Activated CD8-positive, alpha-beta T cell treated with anti-CD3 and anti-CD28 coated beads for 36 hours (primary cell): ENCODE measurements around the gene MALAT1. TPM values are rescaled to one million over a fixed set of nuclear protein-coding genes. Genes with fewer than 3 reads are reported as not detected.

Source experiments
- ATAC-seq: fragments of 200-7000 bp; cut with Tn5 transposase; one replicate; pipeline ENCODE4 v1.10.0; 2021; ENCODE audit warnings: mild to moderate bottlenecking, moderate library complexity
- CTCF ChIA-PET: fragments of 350-600 bp; sonication (Branson Sonifier 250); formaldehyde crosslinking; loops from one replicate; lab custom pipeline; 2021; ENCODE audit warnings: antibody characterized with exemption; lab: Charles Lee
- POLR2A ChIA-PET: fragments of 350-600 bp; sonication (Branson Sonifier 250); formaldehyde crosslinking; loops from one replicate; lab custom pipeline; 2021; ENCODE audit warnings: antibody characterized with exemption; lab: Charles Lee
- DNase-seq: peaks from one replicate; pipeline ENCODE4 v3.0.0-alpha.2; 2020
- H3K27ac Mint-ChIP-seq: one replicate; pipeline ENCODE4 v1.8.0; 2021; ENCODE audit warnings: mild to moderate bottlenecking, mixed read lengths
- H3K27me3 Mint-ChIP-seq: one replicate; pipeline ENCODE4 v1.8.0; 2021; ENCODE audit warnings: mixed read lengths
- H3K36me3 Mint-ChIP-seq: one replicate; pipeline ENCODE4 v1.8.0; 2021; ENCODE audit warnings: low read depth, mixed read lengths
- H3K4me1 Mint-ChIP-seq: one replicate; pipeline ENCODE4 v1.8.0; 2021; ENCODE audit warnings: low read depth, mixed read lengths
- H3K4me3 Mint-ChIP-seq: one replicate; pipeline ENCODE4 v1.8.0; 2021; ENCODE audit warnings: mild to moderate bottlenecking, moderate library complexity, mixed read lengths
- H3K9me3 Mint-ChIP-seq: one replicate; pipeline ENCODE4 v1.8.0; 2021; ENCODE audit warnings: mixed read lengths
- CTCF ChIP-seq: fragments of 200-600 bp; IDR thresholded peaks from one replicate; pipeline ENCODE4 v1.8.0; 2022; ENCODE audit warnings: antibody characterized with exemption, mild to moderate bottlenecking
- intact Hi-C: fragments of 100-400 bp; cut with micrococcal nuclease; formaldehyde crosslinking; loops from one replicate; pipeline ENCODE4 v1.10.0; 2022
- total RNA-seq, 2 experiments: library from RNA; stranded (reverse); gene quantifications; one replicate each; pipeline ENCODE4 v1.2.3, GENCODE V29; 2021

Gene MALAT1
- total RNA-seq, 2 experiments from 2014 or later: 3,856 to 3,869 TPM

GRCh38 chr11:65486570-65487466 is 12.0 kb upstream of the MALAT1 start:
- TF ChIP-seq CTCF: no peak
- DNase-seq (no peak), ATAC-seq (no peak)
- Mint-ChIP-seq H3K36me3 (no peaks in the 10 kb centered on the region), H3K27ac (no peak overlapping the region), H3K27me3 (no peaks in the 10 kb centered on the region), H3K4me3 (no peak overlapping the region), H3K4me1 (peaks cover 33% of the 10 kb centered on the region), H3K9me3 (no peaks in the 10 kb centered on the region)
- ChIA-PET POLR2A (interaction anchor here (0.9 to 36.2 kb wide), 6 partner anchors 10 to 66 kb away, joined by 3 to 4842 read pairs (median 50); partner anchors contain the start of genes MALAT1 and NEAT1), CTCF (interaction anchor here (1.6 to 3.1 kb wide), 6 partner anchors 9 to 34 kb away, joined by 3 to 13 read pairs (median 8); partner anchors contain the start of gene MALAT1)
- intact Hi-C loops: no loop called here

- DNase-seq: peak; percentile 58
- CTCF ChIA-PET: interaction anchor here (0.9 to 3.1 kb wide), 8 partner anchors 10 to 171 kb away, joined by 3 to 13 read pairs (median 8); partner anchors contain the start of gene MALAT1
- peak; percentile 22 for ATAC-seq
- H3K4me3 Mint-ChIP-seq: peak overlapping the region; percentile 0
- H3K27me3 Mint-ChIP-seq: no peaks in the 10 kb centered on the region
- no peaks in the 10 kb centered on the region for H3K9me3 Mint-ChIP-seq
- intact Hi-C loops: no loop called here
- no peak for TF ChIP-seq CTCF
- H3K27ac Mint-ChIP-seq: peak overlapping the region; percentile 46
- H3K4me1 Mint-ChIP-seq: peaks cover 40% of the 10 kb centered on the region
- POLR2A ChIA-PET: interaction anchor here (0.6 to 36.2 kb wide), 7 partner anchors 11 to 792 kb away, joined by 3 to 4842 read pairs (median 6); partner anchors contain the start of genes MALAT1 and NEAT1
- no peaks in the 10 kb centered on the region for H3K36me3 Mint-ChIP-seq
Measured at GRCh38 chr11:65487467-65488272, 11.2 kb upstream of the MALAT1 start.

GRCh38 chr11:65488273-65489034 is 10.4 kb upstream of the MALAT1 start:
- ChIA-PET CTCF (interaction anchor here (0.9 to 3.1 kb wide), 8 partner anchors 9 to 172 kb away, joined by 3 to 13 read pairs (median 8); partner anchors contain the start of gene MALAT1), POLR2A (interaction anchor here (0.6 to 36.2 kb wide), 5 partner anchors 11 to 791 kb away, joined by 3 to 4842 read pairs (median 94); partner anchors contain the start of genes MALAT1 and NEAT1)
- Mint-ChIP-seq H3K27me3 (no peaks in the 10 kb centered on the region), H3K4me1 (peaks cover 48% of the 10 kb centered on the region), H3K36me3 (peaks cover 1% of the 10 kb centered on the region), H3K27ac (peak overlapping the region; percentile 46), H3K4me3 (peak overlapping the region; percentile 3), H3K9me3 (no peaks in the 10 kb centered on the region)
- DNase-seq (peak; percentile 68), ATAC-seq (peak; percentile 56)
- intact Hi-C loops: no loop called here
- no peak for TF ChIP-seq CTCF

GRCh38 chr11:65489035-65489705 is 9.7 kb upstream of the MALAT1 start:
- Mint-ChIP-seq H3K27ac (no peak overlapping the region), H3K27me3 (no peaks in the 10 kb centered on the region), H3K9me3 (no peaks in the 10 kb centered on the region), H3K4me1 (peaks cover 55% of the 10 kb centered on the region), H3K36me3 (peaks cover 1% of the 10 kb centered on the region), H3K4me3 (no peak overlapping the region)
- POLR2A ChIA-PET: interaction anchor here (1.2 to 36.2 kb wide), 5 partner anchors 8 to 69 kb away, joined by 3 to 4842 read pairs (median 94); partner anchors contain the start of genes MALAT1 and NEAT1
- DNase-seq: no peak
- TF ChIP-seq CTCF: no peak
- intact Hi-C loops: no loop called here
- CTCF ChIA-PET: interaction anchor here (1.0 to 3.1 kb wide), 8 partner anchors 8 to 72 kb away, joined by 3 to 13 read pairs (median 8); partner anchors contain the start of gene MALAT1
- ATAC-seq: no peak
